D721Med (cell line): ENCODE measurements around the gene BDH1.

Experiments
- DNase-seq: peaks from one replicate; pipeline ENCODE4 v3.0.0; 2011; ENCODE audit warnings: low spot score; ENCODE audit not compliant: insufficient read length
- FAIRE-seq: peaks from 2 replicates; lab custom pipeline; 2011; peaks lifted over from hg19 to GRCh38; lab: Jason Lieb, UNC
- TF ChIP-seq, protein P1 (sequence below): IDR thresholded peaks from 2 replicates; pipeline ENCODE4 v1.5.1; 2012; ENCODE audit warnings: mild to moderate bottlenecking, control low read depth; ENCODE audit not compliant: insufficient read depth; ENCODE audit errors: missing control alignments

The BDH1 gene

DNA sequence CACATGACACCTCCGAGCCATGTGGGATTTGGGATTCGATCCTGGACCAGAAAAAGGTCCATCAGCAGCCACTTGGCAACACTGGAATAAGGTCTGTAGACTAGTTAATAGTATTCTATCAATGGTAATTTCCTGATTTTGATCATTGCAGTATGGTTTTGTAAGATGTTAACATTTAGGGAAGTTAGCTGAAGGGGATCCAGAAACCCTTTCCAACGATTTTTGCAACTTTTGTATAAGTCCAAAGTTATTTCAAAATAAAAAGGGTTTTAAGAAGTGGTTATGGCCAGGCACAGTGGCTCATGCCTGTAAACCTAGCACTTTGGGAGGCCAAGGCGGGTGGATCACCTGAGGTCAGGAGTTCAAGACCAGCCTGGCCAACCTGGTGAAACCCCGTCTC lies 10.2 kb downstream of the BDH1 start:
- no peak for FAIRE-seq
- no peak for DNase-seq
- TF ChIP-seq, protein P1, sequence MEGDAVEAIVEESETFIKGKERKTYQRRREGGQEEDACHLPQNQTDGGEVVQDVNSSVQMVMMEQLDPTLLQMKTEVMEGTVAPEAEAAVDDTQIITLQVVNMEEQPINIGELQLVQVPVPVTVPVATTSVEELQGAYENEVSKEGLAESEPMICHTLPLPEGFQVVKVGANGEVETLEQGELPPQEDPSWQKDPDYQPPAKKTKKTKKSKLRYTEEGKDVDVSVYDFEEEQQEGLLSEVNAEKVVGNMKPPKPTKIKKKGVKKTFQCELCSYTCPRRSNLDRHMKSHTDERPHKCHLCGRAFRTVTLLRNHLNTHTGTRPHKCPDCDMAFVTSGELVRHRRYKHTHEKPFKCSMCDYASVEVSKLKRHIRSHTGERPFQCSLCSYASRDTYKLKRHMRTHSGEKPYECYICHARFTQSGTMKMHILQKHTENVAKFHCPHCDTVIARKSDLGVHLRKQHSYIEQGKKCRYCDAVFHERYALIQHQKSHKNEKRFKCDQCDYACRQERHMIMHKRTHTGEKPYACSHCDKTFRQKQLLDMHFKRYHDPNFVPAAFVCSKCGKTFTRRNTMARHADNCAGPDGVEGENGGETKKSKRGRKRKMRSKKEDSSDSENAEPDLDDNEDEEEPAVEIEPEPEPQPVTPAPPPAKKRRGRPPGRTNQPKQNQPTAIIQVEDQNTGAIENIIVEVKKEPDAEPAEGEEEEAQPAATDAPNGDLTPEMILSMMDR: no peak

DNA sequence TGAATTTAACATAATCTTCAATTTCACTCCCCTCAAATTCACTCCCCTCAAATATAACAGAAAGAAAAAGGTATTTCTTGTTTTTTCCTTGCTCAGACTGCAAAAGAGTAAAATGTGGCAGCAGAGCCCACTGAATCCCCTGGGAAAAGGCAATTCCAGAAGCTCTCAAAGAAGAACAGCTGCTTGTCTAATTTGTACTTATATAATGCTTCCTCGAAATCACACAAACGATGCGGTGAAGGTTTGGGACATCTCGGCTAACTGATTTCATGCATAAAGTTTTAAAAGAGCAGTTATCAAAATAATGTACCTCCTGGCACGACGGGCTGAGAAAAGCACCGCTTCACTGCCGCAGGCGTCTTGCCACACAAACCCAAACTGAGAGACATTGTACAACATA lies 10.7 kb downstream of the BDH1 start:
- TF ChIP-seq, protein P1: no peak
- DNase-seq: no peak
- no peak for FAIRE-seq

DNA sequence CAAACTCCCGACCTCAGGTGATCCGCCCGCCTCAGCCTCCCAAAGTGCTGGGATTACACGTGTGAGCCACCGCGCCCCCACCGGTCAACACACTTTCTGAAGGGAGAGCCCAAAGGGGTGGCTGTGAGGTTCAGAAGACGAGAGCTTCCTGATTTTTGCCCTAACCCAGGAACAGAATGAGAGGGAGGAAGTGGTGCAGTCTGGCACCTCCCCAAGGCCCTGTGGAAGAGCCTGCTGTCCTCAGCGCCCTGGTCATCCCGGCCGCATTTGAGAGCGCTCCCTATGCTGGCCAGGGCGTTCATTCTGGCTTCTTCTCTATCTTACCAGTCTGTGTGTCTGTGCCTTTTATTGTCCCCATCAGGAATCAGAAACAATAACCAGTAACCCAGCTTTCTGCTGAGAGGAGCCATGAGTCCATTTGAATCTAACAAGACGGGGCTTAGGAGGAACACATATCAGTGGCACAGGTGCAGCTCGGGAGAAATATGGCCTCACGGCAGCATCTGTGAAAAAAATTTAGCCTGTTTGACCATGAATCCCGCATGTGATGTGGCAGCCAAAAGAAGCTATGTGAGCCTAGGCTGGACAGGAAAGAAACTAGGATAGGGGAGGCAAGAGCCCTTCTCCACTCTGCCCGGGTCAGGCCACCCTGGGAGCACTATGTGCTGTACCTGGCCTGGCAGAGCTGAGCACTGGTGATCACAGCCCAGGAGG lies 12.9 kb downstream of the BDH1 start:
- FAIRE-seq (no peak), DNase-seq (no peak)
- TF ChIP-seq, protein P1: no peak

DNA sequence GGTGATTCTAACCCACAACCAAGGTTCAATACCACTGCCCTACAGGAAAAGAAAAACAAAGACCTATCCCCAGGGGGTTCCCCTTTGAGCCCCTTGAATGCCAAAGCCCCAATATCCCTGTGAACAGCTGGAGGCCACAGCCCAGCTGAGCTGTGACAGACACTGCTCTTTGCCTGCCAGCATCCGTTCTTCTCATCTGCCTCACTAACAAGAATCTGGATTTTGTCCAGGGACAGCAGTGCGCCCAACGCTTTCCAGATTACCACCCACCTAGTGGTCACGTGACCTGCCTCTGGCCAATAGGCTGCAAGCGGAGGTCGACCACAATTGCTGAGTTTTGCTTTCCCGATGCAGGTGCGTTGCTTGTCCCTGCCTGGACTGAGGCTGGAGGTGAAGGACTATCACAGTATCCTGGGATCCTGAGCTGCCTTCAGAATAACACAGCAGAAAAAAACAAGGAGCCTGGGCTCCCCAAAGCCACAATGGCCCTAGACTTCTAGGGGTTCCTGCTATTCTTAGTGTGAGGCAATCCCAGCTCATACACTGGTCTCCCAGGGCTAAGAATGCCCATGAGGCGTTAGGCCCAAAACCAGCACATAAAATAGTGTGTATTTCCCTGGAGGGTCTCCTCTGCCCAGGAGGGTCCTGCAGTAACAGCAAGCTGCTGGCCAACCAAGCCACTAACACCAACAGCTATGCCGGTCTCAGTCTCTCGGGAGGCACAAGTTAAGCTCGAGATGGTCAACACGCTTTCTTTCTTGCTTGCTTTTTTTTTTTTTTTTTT lies 13.8 kb downstream of the BDH1 start:
- no peak for DNase-seq
- TF ChIP-seq, protein P1: no peak
- FAIRE-seq: no peak

DNA sequence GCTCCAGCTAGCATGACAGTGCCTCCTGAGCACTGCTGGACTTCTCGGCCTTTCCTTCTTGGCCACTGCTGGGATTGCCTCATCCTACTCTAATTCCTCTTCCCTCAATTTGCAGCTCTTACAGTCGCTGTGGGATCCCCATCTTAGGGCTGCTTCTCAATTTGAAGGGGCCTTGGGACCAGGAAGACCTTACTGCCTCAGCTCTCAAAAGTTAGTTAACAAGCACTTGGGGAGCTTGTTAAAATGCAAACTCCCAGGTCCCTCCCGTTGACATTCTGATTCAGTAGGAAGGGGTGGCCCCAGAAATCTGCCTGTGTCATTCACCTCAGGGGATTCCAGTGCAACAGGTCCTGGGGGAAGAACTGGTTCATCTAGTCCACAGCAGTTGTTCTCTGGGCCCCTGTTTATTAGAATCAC lies 14.8 kb downstream of the BDH1 start:
- TF ChIP-seq, protein P1: no peak
- DNase-seq (no peak), FAIRE-seq (no peak)

DNA sequence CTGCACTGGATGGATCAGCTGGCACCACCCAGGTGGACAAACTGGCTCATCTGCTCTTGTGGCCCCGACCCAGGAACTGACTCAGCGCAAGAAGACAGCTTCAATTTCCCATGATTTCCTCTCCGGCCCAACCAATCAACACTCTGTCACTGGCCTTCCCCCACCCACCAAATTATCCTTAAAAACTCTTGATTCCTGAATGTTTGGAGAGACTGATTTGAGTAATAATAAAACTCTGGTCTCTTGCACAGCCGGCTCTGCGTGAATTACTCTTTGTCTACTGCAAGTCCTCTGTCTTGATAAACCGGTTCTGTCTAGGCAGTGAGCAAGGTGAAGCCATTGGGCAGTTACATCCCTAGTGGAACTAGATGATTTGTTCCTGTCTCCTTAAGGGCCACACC lies 16.1 kb downstream of the BDH1 start:
- DNase-seq (no peak), FAIRE-seq (no peak)
- TF ChIP-seq, protein P1: no peak
